HepG2 (cell line): ENCODE results near the gene RHBDD1. TPM values are rescaled to one million over a fixed set of nuclear protein-coding genes. Genes with fewer than 3 reads are reported as not detected.

Experiments used
- ATF7-NPFF ChIP-seq: sonication (generic); formaldehyde crosslinking; IDR thresholded peaks from 2 replicates; pipeline ENCODE4 v1.8.1; 2023; ENCODE audit warnings: mild to moderate bottlenecking, low read depth, missing genetic modification reagents, moderate library complexity
- CEBPG ChIP-seq: IDR thresholded peaks from 2 replicates; pipeline ENCODE4 v1.6.1; 2016
- CHD4 ChIP-seq: fragments of 200-600 bp; sonication (generic); IDR thresholded peaks from 2 replicates; pipeline ENCODE4 v1.7.0; 2017; ENCODE audit warnings: mild to moderate bottlenecking, low read length, borderline replicate concordance
- ETV5 ChIP-seq: IDR thresholded peaks from 2 replicates; pipeline ENCODE4 v1.6.1; 2018; ENCODE audit warnings: missing biosample characterization, missing genetic modification reagents, inconsistent platforms, borderline replicate concordance
- HOXA3 ChIP-seq: sonication (generic); formaldehyde crosslinking; IDR thresholded peaks from 2 replicates; pipeline ENCODE4 v1.5.0; 2020; ENCODE audit warnings: missing genetic modification reagents
- MLX ChIP-seq: IDR thresholded peaks from 2 replicates; pipeline ENCODE4 v1.6.1; 2016
- POLR2AphosphoS5 ChIP-seq: IDR thresholded peaks from 2 replicates; pipeline ENCODE4 v1.6.1; 2012; ENCODE audit warnings: low read depth, low read length
- RBM39 ChIP-seq: fragments of 200-400 bp; formaldehyde crosslinking; IDR thresholded peaks from one replicate; pipeline ENCODE4 v1.6.1; 2018; ENCODE audit warnings: antibody characterized with exemption, mild to moderate bottlenecking, low read depth, low read length; ENCODE audit not compliant: poor library complexity, severe bottlenecking
- SRY ChIP-seq: sonication (generic); formaldehyde crosslinking; IDR thresholded peaks from 2 replicates; pipeline ENCODE4 v1.8.0; 2022; ENCODE audit warnings: mild to moderate bottlenecking, missing genetic modification reagents
- ZC3H4 ChIP-seq: sonication (generic); formaldehyde crosslinking; IDR thresholded peaks from 2 replicates; pipeline ENCODE4 v1.4.0; 2020; ENCODE audit warnings: missing genetic modification reagents, borderline replicate concordance
- ZKSCAN5 ChIP-seq: sonication (generic); formaldehyde crosslinking; IDR thresholded peaks from 2 replicates; pipeline ENCODE4 v1.5.1; 2020; ENCODE audit warnings: mild to moderate bottlenecking, missing genetic modification reagents
- ZNF530 ChIP-seq: sonication (generic); formaldehyde crosslinking; IDR thresholded peaks from 2 replicates; pipeline ENCODE4 v1.5.0; 2020; ENCODE audit warnings: low read depth, mild to moderate bottlenecking, missing genetic modification reagents
- ZNF558 ChIP-seq: sonication (generic); formaldehyde crosslinking; IDR thresholded peaks from 2 replicates; pipeline ENCODE4 v1.9.0; 2022; ENCODE audit warnings: mild to moderate bottlenecking, missing genetic modification reagents, borderline replicate concordance
- ZNF567 ChIP-seq: sonication (generic); formaldehyde crosslinking; IDR thresholded peaks from 2 replicates; pipeline ENCODE4 v1.8.1; 2023; ENCODE audit warnings: mild to moderate bottlenecking, missing genetic modification reagents, borderline replicate concordance
- ZNF616 ChIP-seq: sonication (generic); formaldehyde crosslinking; IDR thresholded peaks from 2 replicates; pipeline ENCODE4 v1.5.0; 2020; ENCODE audit warnings: low read depth, mild to moderate bottlenecking, missing genetic modification reagents
- ZNF746 ChIP-seq: sonication (generic); formaldehyde crosslinking; IDR thresholded peaks from 2 replicates; pipeline ENCODE4 v1.8.0; 2022; ENCODE audit warnings: mild to moderate bottlenecking, missing genetic modification reagents
- ZNF800 ChIP-seq: sonication (generic); formaldehyde crosslinking; IDR thresholded peaks from 2 replicates; pipeline ENCODE4 v1.4.0; 2020; ENCODE audit warnings: missing genetic modification reagents
- polyA plus RNA-seq, 8 experiments: library from polyadenylated mRNA; depleted of rRNA in 3 of 8; stranded (reverse) in 7 of 8; unstranded in 1 of 8; fragments of >200 nt; fragmentation: Illumina TruSeq in 4 of 8; extraction: Trizol in 4 of 8; gene quantifications; 2 replicates each; pipeline versions ENCODE4 v1.2.1 to v1.2.3, GENCODE V29; 2011 to 2016; ENCODE audit warnings: low read depth in 4 of 8, missing spikeins in 1 of 8, mixed read lengths in 1 of 8; ENCODE audit not compliant: insufficient read depth in 1 of 8
- total RNA-seq, 5 experiments: library from RNA; depleted of rRNA; stranded (reverse); fragments of >200 nt; fragmentation: Illumina TruSeq; extraction: Trizol; gene quantifications; 2 replicates each; pipeline ENCODE4 v1.2.3, GENCODE V29; 2016; ENCODE audit warnings: low read depth in 1 of 5
- TF ChIP-seq, protein P1 (sequence below): IDR thresholded peaks from 2 replicates; pipeline ENCODE4 v1.6.1; 2012; ENCODE audit warnings: inconsistent platforms
- TF ChIP-seq, protein P2 (sequence below), 2 experiments: sonication (generic) in 1 of 2; formaldehyde crosslinking in 1 of 2; IDR thresholded peaks; 2 replicates each; pipeline versions ENCODE4 v1.4.0 to v1.6.1; 2018 to 2020; ENCODE audit warnings: missing genetic modification reagents in 2 of 2, borderline replicate concordance in 1 of 2, low read depth in 1 of 2, mild to moderate bottlenecking in 1 of 2, missing biosample characterization in 1 of 2
- TF ChIP-seq, protein P3 (sequence below): sonication (generic); formaldehyde crosslinking; IDR thresholded peaks from 2 replicates; pipeline ENCODE4 v1.5.1; 2020; ENCODE audit warnings: mild to moderate bottlenecking, missing genetic modification reagents, borderline replicate concordance
- TF ChIP-seq, protein P4 (sequence below): sonication (generic); formaldehyde crosslinking; IDR thresholded peaks from 2 replicates; pipeline ENCODE4 v1.4.0; 2020; ENCODE audit warnings: missing genetic modification reagents

Gene RHBDD1
- total and polyA plus RNA-seq, 2 of the 13 experiments (the other 11 are each of a cell fraction or from before 2014, with no cell fraction given), result 8.2 to 9.5 TPM

- TF ChIP-seq ZNF616 (CRISPR knock-in tag), result no peak
- TF ChIP-seq ZNF567 (CRISPR knock-in tag), result no peak
- TF ChIP-seq, protein P1, sequence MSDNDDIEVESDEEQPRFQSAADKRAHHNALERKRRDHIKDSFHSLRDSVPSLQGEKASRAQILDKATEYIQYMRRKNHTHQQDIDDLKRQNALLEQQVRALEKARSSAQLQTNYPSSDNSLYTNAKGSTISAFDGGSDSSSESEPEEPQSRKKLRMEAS, result peak; percentile 87
- TF ChIP-seq ATF7-NPFF, result peak; percentile 50
- TF ChIP-seq CHD4, result no peak
- TF ChIP-seq ZNF558 (CRISPR knock-in tag), result no peak
- no peak for TF ChIP-seq ZNF530 (CRISPR knock-in tag)
- peak; percentile 56; the same call in 1 of the 2 replicates for TF ChIP-seq HOXA3
- TF ChIP-seq RBM39, result no peak
- TF ChIP-seq ZKSCAN5 (CRISPR knock-in tag), result no peak
- TF ChIP-seq, protein P2, sequence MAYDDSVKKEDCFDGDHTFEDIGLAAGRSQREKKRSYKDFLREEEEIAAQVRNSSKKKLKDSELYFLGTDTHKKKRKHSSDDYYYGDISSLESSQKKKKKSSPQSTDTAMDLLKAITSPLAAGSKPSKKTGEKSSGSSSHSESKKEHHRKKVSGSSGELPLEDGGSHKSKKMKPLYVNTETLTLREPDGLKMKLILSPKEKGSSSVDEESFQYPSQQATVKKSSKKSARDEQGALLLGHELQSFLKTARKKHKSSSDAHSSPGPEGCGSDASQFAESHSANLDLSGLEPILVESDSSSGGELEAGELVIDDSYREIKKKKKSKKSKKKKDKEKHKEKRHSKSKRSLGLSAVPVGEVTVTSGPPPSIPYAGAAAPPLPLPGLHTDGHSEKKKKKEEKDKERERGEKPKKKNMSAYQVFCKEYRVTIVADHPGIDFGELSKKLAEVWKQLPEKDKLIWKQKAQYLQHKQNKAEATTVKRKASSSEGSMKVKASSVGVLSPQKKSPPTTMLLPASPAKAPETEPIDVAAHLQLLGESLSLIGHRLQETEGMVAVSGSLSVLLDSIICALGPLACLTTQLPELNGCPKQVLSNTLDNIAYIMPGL (CRISPR knock-in tag; IDR thresholded peaks at IDR 0.05; ENCODE audit: borderline replicate concordance in 1 of 2, low read depth in 1 of 2), result peak in 1 of 2 experiments; percentile 36; a peak in 2 of 4 replicates
- TF ChIP-seq, protein P3, sequence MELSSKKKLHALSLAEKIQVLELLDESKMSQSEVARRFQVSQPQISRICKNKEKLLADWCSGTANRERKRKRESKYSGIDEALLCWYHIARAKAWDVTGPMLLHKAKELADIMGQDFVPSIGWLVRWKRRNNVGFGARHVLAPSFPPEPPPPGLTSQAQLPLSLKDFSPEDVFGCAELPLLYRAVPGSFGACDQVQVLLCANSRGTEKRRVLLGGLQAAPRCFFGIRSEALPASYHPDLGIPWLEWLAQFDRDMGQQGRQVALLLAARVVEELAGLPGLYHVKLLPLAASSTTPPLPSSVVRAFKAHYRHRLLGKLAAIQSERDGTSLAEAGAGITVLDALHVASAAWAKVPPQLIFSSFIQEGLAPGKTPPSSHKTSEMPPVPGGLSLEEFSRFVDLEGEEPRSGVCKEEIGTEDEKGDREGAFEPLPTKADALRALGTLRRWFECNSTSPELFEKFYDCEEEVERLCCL (CRISPR knock-in tag), result no peak; the same call in 1 of the 2 replicates
- no peak for TF ChIP-seq ZC3H4 (CRISPR knock-in tag)
- peak; percentile 29; the same call in 1 of the 2 replicates for TF ChIP-seq POLR2AphosphoS5
- TF ChIP-seq SRY (CRISPR knock-in tag), result 0 out of 2 replicates have a peak, but pooled peaks have one; percentile 37
- TF ChIP-seq ZNF746 (CRISPR knock-in tag), result no peak
- TF ChIP-seq, protein P4, sequence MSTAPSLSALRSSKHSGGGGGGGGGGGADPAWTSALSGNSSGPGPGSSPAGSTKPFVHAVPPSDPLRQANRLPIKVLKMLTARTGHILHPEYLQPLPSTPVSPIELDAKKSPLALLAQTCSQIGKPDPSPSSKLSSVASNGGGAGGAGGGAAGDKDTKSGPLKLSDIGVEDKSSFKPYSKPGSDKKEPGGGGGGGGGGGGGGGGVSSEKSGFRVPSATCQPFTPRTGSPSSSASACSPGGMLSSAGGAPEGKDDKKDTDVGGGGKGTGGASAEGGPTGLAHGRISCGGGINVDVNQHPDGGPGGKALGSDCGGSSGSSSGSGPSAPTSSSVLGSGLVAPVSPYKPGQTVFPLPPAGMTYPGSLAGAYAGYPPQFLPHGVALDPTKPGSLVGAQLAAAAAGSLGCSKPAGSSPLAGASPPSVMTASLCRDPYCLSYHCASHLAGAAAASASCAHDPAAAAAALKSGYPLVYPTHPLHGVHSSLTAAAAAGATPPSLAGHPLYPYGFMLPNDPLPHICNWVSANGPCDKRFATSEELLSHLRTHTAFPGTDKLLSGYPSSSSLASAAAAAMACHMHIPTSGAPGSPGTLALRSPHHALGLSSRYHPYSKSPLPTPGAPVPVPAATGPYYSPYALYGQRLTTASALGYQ (CRISPR knock-in tag), result no peak
- no peak for TF ChIP-seq CEBPG (CRISPR knock-in tag)
- TF ChIP-seq MLX (CRISPR knock-in tag), result no peak
- TF ChIP-seq ETV5, result no peak; the same call in 1 of the 2 replicates
- TF ChIP-seq ZNF800 (CRISPR knock-in tag), result no peak
These were observed 36.5 kb upstream of the RHBDD1 start, which contains the start of gene IRS1 (continued) for GRCh38 chr2:226799211-226799975.
